Endothelial cell of umbilical vein (primary cell): ENCODE results near the gene ATP6V0D1. TPM values are rescaled to one million over a fixed set of nuclear protein-coding genes. Genes with fewer than 3 reads are reported as not detected.

Experiments used
- BruUV-seq: library from RNA; stranded (reverse); fragments of 400-500 nt; replicated peaks from 2 replicates; lab custom pipeline; 2021; lab: Mats Ljungman, UMichigan
- CTCF ChIA-PET: fragments of 300-600, 350-600 bp; sonication (Branson Sonifier 250); formaldehyde crosslinking; loops from one replicate; lab custom pipeline; 2021; ENCODE audit warnings: antibody characterized with exemption, inconsistent platforms; lab: Charles Lee
- POLR2A ChIA-PET: fragments of 300-600, 350-600 bp; sonication (Branson Sonifier 250); formaldehyde crosslinking; loops from one replicate; lab custom pipeline; 2021; ENCODE audit warnings: antibody characterized with exemption, inconsistent platforms; lab: Charles Lee
- DNase-seq: peaks from one replicate; pipeline ENCODE4 v3.0.0-alpha.2; 2011; ENCODE audit warnings: low read depth, low spot score
- FAIRE-seq: peaks from 2 replicates; lab custom pipeline; 2011; peaks lifted over from hg19 to GRCh38; lab: Jason Lieb, UNC
- H2AFZ ChIP-seq: 2 replicates; pipeline ENCODE4 v1.6.0; 2012; ENCODE audit warnings: low read depth, low read length, control low read depth, inconsistent platforms
- H3K27ac ChIP-seq: 2 replicates; pipeline ENCODE4 v1.5.1; 2011; ENCODE audit warnings: low read depth, mild to moderate bottlenecking, control low read depth, low read length, moderate library complexity; ENCODE audit not compliant: insufficient read depth
- H3K27me3 ChIP-seq, 2 experiments: 2 replicates each; pipeline versions ENCODE4 v1.6.0 to v1.6.1; 2011; ENCODE audit warnings: low read length in 2 of 2, mixed read lengths in 1 of 2; ENCODE audit not compliant: control insufficient read depth in 2 of 2, insufficient read depth in 2 of 2
- H3K36me3 ChIP-seq, 2 experiments: 2 replicates in 1 of 2; 3 replicates in 1 of 2; pipeline ENCODE4 v1.5.1; 2011; ENCODE audit warnings: low read length in 2 of 2, mild to moderate bottlenecking in 1 of 2, moderate library complexity in 1 of 2; ENCODE audit not compliant: control insufficient read depth in 2 of 2, insufficient read depth in 2 of 2; ENCODE audit errors: extremely low read depth in 1 of 2
- H3K4me1 ChIP-seq: 3 replicates; pipeline ENCODE4 v1.5.1; 2011; ENCODE audit warnings: mild to moderate bottlenecking, low read length; ENCODE audit not compliant: control insufficient read depth, insufficient read depth; ENCODE audit errors: extremely low read depth
- H3K4me2 ChIP-seq: 2 replicates; pipeline ENCODE4 v1.6.1; 2011; ENCODE audit warnings: low read length, control low read depth, mixed read lengths; ENCODE audit not compliant: insufficient read depth
- H3K4me3 ChIP-seq, 3 experiments: fragments of 200-600 bp in 1 of 3; sonication (generic), shearing (Covaris generic) in 1 of 3; replicated peaks in 1 of 3; 2 replicates each; pipeline ENCODE4 v1.5.1; 2011 to 2016; ENCODE audit warnings: control low read depth in 3 of 3, low read length in 3 of 3, mild to moderate bottlenecking in 2 of 3, inconsistent platforms in 1 of 3, low read depth in 1 of 3, moderate library complexity in 1 of 3; ENCODE audit not compliant: insufficient read depth in 1 of 3
- H3K79me2 ChIP-seq: 2 replicates; pipeline ENCODE4 v1.6.0; 2012; ENCODE audit warnings: low read length, inconsistent platforms; ENCODE audit not compliant: control insufficient read depth, insufficient read depth
- H3K9ac ChIP-seq: replicated peaks from 2 replicates; pipeline ENCODE3; 2011; ENCODE audit warnings: low read length, control low read depth; ENCODE audit not compliant: insufficient read depth; ENCODE audit errors: extremely low read depth
- H3K9me1 ChIP-seq: replicated peaks from 3 replicates; pipeline ENCODE4 v1.6.0; 2011; ENCODE audit warnings: mild to moderate bottlenecking, low read length; ENCODE audit not compliant: control insufficient read depth, insufficient read depth; ENCODE audit errors: extremely low read depth
- H3K9me3 ChIP-seq: replicated peaks from 2 replicates; pipeline ENCODE4 v1.5.1; 2012; ENCODE audit warnings: low read length, inconsistent platforms; ENCODE audit not compliant: control insufficient read depth, insufficient read depth
- H4K20me1 ChIP-seq: replicated peaks from 2 replicates; pipeline ENCODE3; 2011; ENCODE audit warnings: mild to moderate bottlenecking, low read length; ENCODE audit not compliant: control insufficient read depth, insufficient read depth; ENCODE audit errors: extremely low read depth
- CTCF ChIP-seq, 2 donors: IDR thresholded peaks; 1 replicate in 1 of 2; 2 replicates in 1 of 2; pipeline ENCODE4 v1.5.1; 2011; ENCODE audit warnings: low read length in 2 of 2, mild to moderate bottlenecking in 2 of 2, moderate library complexity in 2 of 2, control low read depth in 1 of 2, inconsistent platforms in 1 of 2, low read depth in 1 of 2; ENCODE audit not compliant: insufficient read depth in 1 of 2; ENCODE audit errors: extremely low read depth in 1 of 2
- EZH2 ChIP-seq: IDR thresholded peaks from 2 replicates; pipeline ENCODE4 v1.6.1; 2012; ENCODE audit warnings: borderline replicate concordance, low read depth, mild to moderate bottlenecking, moderate library complexity, low read length, inconsistent platforms; ENCODE audit not compliant: severe bottlenecking
- FOS ChIP-seq: IDR thresholded peaks from 2 replicates; pipeline ENCODE4 v1.6.1; 2011; ENCODE audit warnings: mild to moderate bottlenecking, low read length, moderate library complexity, borderline replicate concordance; ENCODE audit not compliant: insufficient read depth
- GATA2 ChIP-seq: IDR thresholded peaks from 2 replicates; pipeline ENCODE4 v1.7.0; 2011; ENCODE audit warnings: low read depth, mild to moderate bottlenecking, moderate library complexity, mixed read lengths, low read length; ENCODE audit not compliant: insufficient read length, insufficient read depth
- JUN ChIP-seq: IDR thresholded peaks from 2 replicates; pipeline ENCODE4 v1.6.1; 2011; ENCODE audit warnings: borderline replicate concordance, low read depth; ENCODE audit not compliant: insufficient read length, insufficient read depth
- MYC ChIP-seq: IDR thresholded peaks from one replicate; pipeline ENCODE4 v1.6.1; 2011; ENCODE audit warnings: mild to moderate bottlenecking, low read depth, low read length
- POLR2A ChIP-seq: IDR thresholded peaks from 2 replicates; pipeline ENCODE4 v1.6.1; 2012; ENCODE audit warnings: low read depth, mild to moderate bottlenecking, control low read depth, low read length
- POLR2AphosphoS5 ChIP-seq: IDR thresholded peaks from 2 replicates; pipeline ENCODE4 v1.6.1; 2012; ENCODE audit warnings: low read depth, mild to moderate bottlenecking, control low read depth, low read length, moderate library complexity; ENCODE audit not compliant: insufficient read depth
- dilution Hi-C: fragments of 300-500 bp; cut with MboI; formaldehyde crosslinking; loops from one replicate; pipeline ENCODE4 v1.15.0; 2019; ENCODE audit warnings: low sequenced_read_pairs; ENCODE audit not compliant: extremely low pct_ligation_motif_present
- intact Hi-C: fragments of 100-400 bp; cut with micrococcal nuclease; formaldehyde crosslinking; loops from one replicate; pipeline ENCODE4 v1.10.0; 2022
- polyA plus RNA-seq, 4 experiments: library from polyadenylated mRNA; depleted of rRNA in 3 of 4; stranded (reverse) in 3 of 4; unstranded in 1 of 4; fragments of >200 nt; gene quantifications; 2 replicates each; pipeline versions ENCODE4 v1.2.1 to v1.2.3, GENCODE V29; 2011 to 2012; ENCODE audit warnings: missing spikeins in 1 of 4
- total RNA-seq: library from RNA; stranded (reverse); gene quantifications from 2 replicates; pipeline ENCODE4 v1.2.3, GENCODE V29; 2021
- TF ChIP-seq, protein P1 (sequence below): IDR thresholded peaks from 2 replicates; pipeline ENCODE4 v1.6.1; 2011; ENCODE audit not compliant: insufficient read depth, insufficient read length

ATP6V0D1 gene
- total and polyA plus RNA-seq, 2 donors (not counting 3 experiments of a cell fraction or from before 2014, with no cell fraction given), result 82.8 to 232 TPM

GRCh38 chr16:67426022-67426421, 54.9 kb downstream of the ATP6V0D1 start:
- Histone ChIP-seq H3K4me3 (no peak overlapping the region), H3K4me2 (no peak overlapping the region), H3K36me3 (no peaks in the 10 kb centered on the region), H3K27ac (no peak overlapping the region), H3K9me1 (no peaks in the 10 kb centered on the region), H3K9ac (no peak overlapping the region), H4K20me1 (no peaks in the 10 kb centered on the region), H3K79me2 (no peaks in the 10 kb centered on the region), H3K4me1 (peaks cover 4% of the 10 kb centered on the region), H2AFZ (no peak overlapping the region), H3K9me3 (no peaks in the 10 kb centered on the region), H3K27me3 (peaks cover 36 to 47% of the 10 kb centered on the region in 2 experiments)
- DNase-seq, result no peak
- POLR2A ChIA-PET, result no interaction called here
- BruUV-seq, result no TSS peak
- dilution Hi-C loops, result no loop called here
- no peak for FAIRE-seq
- CTCF ChIA-PET, result interaction anchor here (0.9 to 9.0 kb wide), 5 partner anchors 10 to 38 kb away, joined by 3 to 201 read pairs (median 3); partner anchors contain the start of gene ZDHHC1
- intact Hi-C loops, result no loop called here
- TF ChIP-seq POLR2AphosphoS5, result no peak
- TF ChIP-seq, protein P1, sequence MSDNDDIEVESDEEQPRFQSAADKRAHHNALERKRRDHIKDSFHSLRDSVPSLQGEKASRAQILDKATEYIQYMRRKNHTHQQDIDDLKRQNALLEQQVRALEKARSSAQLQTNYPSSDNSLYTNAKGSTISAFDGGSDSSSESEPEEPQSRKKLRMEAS, result no peak
- no peak for TF ChIP-seq MYC
- TF ChIP-seq POLR2A, result no peak
- TF ChIP-seq GATA2, result no peak
- TF ChIP-seq CTCF (IDR thresholded peaks at IDR 0.05; ENCODE audit: extremely low read depth in 1 of 2, insufficient read depth in 1 of 2, low read depth in 1 of 2, low read length in 2 of 2), result no peak
- TF ChIP-seq EZH2, result no peak
- TF ChIP-seq FOS, result no peak
- no peak for TF ChIP-seq JUN
